Stimulated activated CD4-positive, alpha-beta T cell treated with anti-CD3 and anti-CD28 coated beads, Interleukin-12 subunit alpha, Interleukin-12 subunit beta, amount 100 ng/mL, for 24 hours (primary cell): Measurements from ENCODE around the gene TMEFF2.

Experiments
- DNase-seq, 2 experiments: peaks; one replicate each; pipeline ENCODE4 v3.0.0-alpha.2; 2020; ENCODE audit warnings: low read depth in 2 of 2

The TMEFF2 gene

DNA sequence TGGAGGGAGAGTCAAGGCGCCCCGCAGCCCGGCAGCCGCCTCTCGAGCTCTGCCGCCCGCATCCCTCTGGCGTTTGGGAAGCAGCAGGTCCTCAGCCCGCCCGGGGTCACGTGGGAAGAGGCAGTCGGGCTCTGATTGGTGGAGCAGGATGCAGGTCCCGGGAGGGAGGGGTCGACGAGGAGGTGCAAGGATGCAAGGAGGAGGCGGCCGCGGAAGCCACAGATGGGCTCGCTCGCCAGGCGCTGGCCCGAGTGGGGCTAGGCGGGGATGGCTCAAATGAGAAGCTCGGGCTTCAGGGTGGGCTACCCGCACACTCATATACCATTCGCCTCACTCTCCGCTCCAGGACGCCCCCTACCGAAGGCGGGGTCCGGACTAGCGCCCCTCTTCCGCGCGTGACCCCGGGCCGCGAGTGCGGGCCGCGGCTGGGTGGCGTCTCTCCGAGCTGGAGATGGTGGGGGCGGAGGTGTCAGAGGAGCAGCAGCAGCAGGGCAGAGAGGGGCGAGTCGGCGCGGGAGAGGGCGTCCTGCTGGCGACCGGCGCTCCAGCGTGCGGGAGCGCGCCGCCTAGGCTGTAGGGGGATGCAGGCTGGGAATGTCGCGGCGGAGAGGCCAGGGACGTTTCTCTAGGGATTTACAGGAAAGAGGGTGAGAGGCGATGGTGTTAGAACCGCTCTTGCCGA is at the start of gene TMEFF2:
Gene TMEFF2 (minus strand): TSS at position 68 of the 682 bp plus-strand sequence. CDS start 409 bp downstream, outside the sequence.
- DNase-seq: peak in 1 of 2 experiments; percentile 66

GRCh38 chr2:192243488-192243887 is 48.8 kb upstream of the TMEFF2 start:
- no peak for DNase-seq

DNA sequence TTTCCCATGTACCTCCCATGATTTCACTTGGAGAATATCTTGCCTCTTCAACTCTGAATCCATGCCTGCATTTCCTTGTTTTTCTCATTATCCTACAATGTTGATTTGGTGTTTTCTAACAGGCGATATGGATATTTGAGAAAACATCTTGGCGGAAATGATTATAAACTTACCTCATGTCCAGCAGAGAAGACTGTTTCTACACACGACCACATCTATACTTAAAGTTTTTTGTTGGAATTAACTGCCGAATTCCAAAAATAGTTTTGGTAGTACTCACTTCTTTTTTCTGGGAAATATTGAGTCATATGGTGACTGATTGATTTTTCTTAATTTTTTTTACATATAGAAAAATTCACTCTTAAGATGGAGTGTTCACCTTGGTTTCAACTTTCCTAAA is 41.4 kb upstream of the TMEFF2 start:
- no peak for DNase-seq

DNA sequence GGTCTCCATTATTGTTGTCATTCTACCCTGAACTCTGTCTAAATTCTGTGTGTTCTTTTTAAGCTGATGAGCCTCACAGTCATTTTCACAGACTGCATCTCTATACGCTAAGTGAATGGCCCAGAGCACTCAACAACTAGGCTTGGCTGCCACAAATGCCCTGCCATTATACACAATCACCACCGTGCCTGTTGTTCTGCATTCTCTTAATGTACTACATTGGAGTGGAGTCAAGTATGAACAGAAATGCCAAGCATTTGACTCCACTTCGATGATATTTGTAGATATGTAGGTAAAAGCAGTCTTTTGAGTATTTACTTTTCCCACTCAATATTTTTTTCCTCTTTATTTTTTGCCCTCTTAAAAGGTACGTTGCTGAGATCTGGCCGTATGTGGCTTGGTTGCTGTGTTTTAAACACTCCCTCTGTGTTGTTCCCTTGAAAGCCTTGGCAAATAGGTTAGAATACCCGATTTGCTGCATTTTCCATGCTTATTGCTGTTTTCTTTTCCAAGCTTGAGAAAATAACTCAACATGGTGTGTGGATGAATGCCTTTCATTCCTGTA is 36.2 kb upstream of the TMEFF2 start:
- no peak for DNase-seq

- DNase-seq: no peak
These were observed 34.0 kb upstream of the TMEFF2 start for GRCh38 chr2:192228685-192229084.

DNA sequence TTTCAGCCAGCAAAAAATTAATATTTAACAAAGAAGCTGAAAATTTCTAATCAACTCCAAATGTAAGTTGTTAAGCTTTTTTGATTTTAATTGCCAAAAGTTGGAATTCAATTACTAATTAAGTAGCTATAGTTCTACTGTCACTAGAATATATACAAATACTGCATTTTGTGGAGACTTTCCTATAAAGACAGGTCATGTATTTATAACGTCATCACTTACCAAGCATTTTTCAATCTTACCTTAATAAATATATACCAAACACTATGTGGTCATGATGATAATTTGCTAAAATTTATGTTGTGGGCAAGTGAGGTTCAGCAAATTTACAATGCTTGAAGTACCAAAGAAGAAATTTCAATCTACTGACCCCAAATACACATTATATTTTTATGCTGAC is 24.2 kb upstream of the TMEFF2 start:
- no peak for DNase-seq

DNA sequence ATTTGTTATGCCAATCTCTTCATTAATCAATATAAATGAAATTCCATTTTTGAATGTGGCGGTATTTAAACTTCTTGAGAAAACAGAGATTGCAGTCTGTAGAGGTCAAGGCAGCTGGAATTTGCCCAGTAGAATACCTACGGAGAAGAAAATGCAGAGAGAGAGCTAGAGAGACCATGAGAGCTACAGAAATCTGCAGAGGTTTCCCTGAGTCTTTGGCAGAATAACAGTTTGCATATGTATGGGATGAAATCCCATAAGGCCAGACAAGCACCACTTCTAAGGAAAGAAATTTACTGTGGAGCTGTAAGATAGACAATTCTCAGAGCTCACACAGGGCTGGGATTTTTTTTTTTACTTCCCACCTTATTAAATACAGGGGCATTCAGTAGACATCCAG is 23.6 kb upstream of the TMEFF2 start:
- no peak for DNase-seq

- DNase-seq: no peak
These were observed 21.6 kb upstream of the TMEFF2 start for GRCh38 chr2:192216336-192216735.

DNA sequence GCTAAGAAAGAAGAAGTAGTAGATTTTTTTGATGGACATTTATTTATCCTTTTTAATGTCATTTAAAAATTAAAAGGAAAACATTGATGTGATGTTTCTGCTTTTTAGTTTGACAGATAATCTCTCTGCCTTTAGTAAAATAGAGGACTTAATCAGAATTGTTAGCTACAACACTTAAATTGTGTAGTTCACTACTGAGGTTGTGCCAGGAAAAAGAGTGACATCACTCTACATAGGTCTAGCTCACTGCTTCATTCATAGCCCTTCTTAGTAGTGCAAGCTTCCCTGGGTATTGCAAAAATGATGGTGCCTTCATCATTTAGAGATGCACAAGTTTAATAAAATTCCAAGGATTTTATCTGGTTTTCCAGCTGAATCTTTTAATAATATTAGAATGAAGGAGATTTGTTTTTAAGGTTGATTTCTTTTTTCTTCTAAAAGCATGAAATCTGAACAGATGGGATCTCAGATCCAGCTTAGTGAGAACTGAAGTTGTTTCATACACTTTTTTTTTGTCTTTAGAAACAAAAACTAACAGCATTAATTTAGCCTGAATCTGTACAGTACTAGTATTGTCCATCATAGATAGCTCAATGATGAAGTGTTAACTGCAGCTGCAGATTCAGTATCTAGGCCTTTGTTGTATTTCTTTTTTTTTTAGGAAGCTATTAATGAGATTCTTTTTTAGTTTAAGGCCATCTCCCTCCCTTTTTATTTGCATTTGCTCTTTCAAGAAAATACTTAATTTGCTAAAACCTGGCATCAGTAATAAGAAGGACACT is 20.6 kb upstream of the TMEFF2 start:
- DNase-seq: no peak

DNA sequence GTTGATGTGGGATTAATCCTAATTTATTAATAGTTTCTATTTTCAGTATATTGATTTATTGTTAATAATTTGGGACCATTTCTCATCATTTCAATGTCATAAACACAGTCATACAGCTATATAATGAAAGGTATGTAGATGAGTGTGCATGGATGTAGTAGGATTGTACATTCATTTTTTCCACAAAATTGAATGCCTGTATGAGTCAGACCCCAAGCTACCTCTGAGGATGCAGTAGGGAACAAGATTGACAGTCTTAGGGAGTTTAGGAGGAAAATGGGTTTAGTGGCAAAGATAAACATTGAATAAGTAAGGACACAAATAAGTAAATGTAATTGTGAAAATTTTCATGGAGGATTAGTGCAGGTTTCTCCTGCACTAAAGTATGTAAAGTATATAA is 14.1 kb upstream of the TMEFF2 start:
- no peak for DNase-seq

DNA sequence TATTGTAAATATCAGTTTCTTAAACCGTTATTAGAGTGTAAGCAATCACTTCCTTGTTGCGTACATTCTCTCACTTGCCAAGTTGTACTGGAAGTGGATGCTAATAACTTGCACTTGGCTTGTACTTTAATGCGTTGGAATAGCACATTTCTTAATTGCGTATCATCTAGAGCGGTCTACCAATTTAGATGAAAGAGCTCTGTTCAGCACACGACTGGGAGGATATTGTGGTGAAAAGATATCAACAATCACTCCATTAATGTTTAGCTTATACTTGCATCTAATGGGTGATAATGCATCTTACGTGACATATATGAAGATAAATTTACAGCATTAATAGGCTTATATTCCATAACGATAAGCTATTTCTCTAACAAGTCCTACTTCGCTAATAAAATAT is 11.7 kb upstream of the TMEFF2 start:
- DNase-seq: no peak

GRCh38 chr2:192203876-192204275 is 9.1 kb upstream of the TMEFF2 start:
- no peak for DNase-seq

- DNase-seq: no peak
These were observed 7.6 kb upstream of the TMEFF2 start for GRCh38 chr2:192202373-192202772.

DNA sequence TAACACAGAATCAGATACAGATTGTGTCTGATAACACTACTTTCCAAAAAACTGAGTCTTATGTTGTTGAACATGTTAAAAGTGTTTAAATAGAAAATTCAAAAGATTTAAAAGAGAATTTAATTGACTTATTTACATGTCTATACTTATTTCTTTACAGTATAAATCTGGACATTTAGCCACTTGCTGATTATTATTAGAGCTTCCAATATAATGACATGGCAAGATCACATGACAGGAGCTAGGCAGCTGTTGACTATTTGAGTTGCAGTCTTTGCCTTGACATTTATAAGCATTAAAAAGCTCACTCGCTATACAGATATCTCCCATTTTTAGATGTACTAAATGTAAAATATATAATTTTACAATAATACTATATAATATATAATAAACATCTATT is 6.4 kb upstream of the TMEFF2 start:
- no peak for DNase-seq

DNA sequence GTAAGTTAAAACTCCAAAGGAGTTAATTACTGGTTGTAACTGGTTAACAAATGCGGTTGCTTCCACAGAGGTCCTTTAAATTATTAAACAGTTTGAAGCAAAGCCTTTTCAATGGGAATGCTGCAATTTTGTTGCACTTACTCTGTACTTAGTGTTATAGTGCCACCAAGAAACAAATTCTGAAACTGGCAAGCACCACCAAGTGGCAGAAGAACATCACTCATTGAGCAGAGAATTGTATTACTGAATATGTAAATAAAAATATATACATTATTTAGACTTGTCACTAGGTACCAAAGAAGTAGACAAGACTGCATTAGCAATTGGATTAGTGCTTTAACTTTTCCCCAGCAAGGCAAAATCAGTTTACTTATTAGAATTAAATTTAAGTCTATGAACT is 2.6 kb upstream of the TMEFF2 start:
- no peak for DNase-seq

DNA sequence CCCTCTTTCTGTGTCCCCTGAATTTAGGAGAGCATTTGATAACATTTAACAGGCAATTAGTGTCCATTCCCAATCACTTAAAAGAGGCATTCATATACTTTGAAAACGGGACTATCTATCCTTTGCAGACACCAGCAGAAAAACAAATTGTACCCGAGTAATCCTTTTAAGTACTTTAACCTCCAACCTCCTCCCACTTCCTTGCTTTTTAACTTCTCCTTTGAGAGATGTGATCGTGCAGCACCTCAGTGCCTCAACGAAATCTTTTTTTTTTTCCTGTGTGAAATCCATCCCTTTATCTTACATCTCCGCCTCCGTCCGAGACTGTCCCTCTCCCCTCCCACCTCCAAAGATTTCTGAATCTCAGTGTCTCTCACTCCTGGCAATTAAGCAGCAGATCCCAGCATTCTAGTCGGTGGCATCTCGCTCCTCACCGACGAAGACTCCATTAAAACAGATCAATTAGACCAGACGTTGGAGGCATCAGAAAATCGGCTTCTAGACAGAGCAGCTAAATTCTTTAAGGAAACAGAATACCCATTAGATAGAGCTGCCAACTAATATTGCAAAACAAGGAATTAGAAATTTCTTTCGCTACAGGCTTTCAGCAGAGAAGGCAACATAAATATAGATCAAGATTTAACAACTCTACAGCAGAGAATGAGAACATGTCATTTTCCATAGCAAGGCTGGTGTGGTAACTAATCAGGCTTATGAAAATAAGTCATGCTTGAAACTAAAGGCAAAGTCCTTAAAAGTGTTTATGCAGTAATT is 1.9 kb upstream of the TMEFF2 start:
- no peak for DNase-seq

DNA sequence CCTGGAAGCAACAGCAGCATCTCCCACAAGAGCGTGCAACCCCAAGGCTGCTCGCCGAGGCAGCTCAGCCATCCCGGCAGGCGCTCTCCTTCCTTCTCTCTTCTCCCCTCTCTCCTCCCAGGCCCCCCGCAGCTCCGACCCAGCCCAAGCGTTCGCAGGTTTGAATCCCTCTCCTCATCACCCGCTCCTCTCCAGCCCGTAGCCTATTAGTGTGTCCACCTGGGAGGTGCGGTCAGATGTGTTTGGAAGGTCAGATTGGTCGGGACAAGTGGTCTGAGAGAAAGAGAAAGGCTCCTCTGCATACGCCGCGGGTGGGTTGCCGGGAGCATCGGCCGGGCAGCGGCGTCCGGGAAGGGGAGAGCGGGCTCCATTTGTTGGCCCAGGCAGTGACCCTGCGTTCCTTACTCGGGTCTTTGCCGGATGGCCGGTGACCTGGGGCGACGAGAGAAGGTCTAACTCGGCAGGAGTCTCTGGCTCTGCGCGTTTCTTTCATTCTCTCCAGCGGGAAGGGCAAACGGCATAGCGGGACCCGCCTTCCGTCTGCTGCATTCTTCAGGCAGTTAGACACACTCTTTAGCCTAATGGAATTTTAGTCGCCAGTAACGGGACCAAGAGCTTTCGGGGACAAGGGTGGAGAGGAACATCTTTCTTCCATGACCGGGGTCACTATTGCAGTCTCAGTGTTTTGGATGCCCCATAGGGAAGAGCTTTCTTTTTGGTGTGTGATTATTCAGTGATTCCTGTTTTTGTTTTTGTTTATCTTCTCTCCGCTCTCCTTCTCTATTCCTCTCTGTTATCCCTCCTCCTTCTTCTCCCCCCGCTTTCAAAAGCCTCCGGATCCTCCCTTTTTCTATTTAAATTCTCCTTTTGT is 1.1 kb upstream of the TMEFF2 start:
- peak in 1 of 2 experiments; percentile 0 for DNase-seq

DNA sequence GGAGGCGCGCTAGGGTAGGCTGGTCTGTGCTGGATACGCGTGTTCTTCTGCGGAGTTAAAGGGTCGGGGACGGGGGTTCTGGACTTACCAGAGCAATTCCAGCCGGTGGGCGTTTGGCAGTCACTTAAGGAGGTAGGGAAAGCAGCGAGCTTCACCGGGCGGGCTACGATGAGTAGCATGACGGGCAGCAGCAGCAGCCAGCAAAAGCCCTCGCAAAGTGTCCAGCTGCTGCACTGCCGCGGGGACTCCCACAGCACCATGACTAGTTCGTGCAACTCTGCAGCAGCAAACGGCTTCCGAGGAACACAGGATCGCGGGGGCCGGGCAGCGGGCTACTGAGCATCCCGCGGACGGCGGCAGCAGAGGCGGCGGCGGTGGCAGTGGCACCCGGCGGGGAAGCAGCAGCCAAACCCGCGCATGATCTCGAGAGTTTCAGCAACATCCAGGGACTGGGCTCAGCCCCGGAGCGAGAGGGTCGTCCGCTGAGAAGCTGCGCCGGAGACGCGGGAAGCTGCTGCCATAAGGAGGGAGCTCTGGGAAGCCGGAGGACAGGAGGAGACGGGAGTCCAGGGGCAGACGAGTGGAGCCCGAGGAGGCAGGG is 368 bp downstream of the TMEFF2 start:
- no peak for DNase-seq

- no peak for DNase-seq
These were observed 4.3 kb downstream of the TMEFF2 start for GRCh38 chr2:192190474-192190873.

GRCh38 chr2:192186806-192187205 is 7.9 kb downstream of the TMEFF2 start:
- DNase-seq: no peak

- no peak for DNase-seq
These were observed 10.4 kb downstream of the TMEFF2 start for GRCh38 chr2:192184349-192184748.
